Measurements from ENCODE around the gene BAIAP3.

BAIAP3 gene

GRCh38 chr16:1334739-1335138 lies 1.3 kb downstream of the BAIAP3 start:
- no peak for DNase-seq (ENCODE audit: low read depth in 2 of 2)

- DNase-seq (ENCODE audit: low read depth in 2 of 2), result no peak
Measured at GRCh38 chr16:1335211-1335971, 1.9 kb downstream of the BAIAP3 start.

- DNase-seq (ENCODE audit: low read depth in 2 of 2), result no peak
Measured at GRCh38 chr16:1335996-1336395, 2.6 kb downstream of the BAIAP3 start.

- DNase-seq (ENCODE audit: low read depth in 2 of 2), result no peak
Measured at GRCh38 chr16:1336619-1337018, 3.2 kb downstream of the BAIAP3 start.

GRCh38 chr16:1337486-1337885 lies 4.0 kb downstream of the BAIAP3 start:
- no peak for DNase-seq (ENCODE audit: low read depth in 2 of 2)

- DNase-seq (ENCODE audit: low read depth in 2 of 2), result no peak
Measured at GRCh38 chr16:1338119-1338730, 4.8 kb downstream of the BAIAP3 start.

- no peak for DNase-seq (ENCODE audit: low read depth in 2 of 2)
Measured at GRCh38 chr16:1338855-1339675, 5.6 kb downstream of the BAIAP3 start.

- no peak for DNase-seq (ENCODE audit: low read depth in 2 of 2)
Measured at GRCh38 chr16:1340730-1341494, 7.5 kb downstream of the BAIAP3 start.

- no peak for DNase-seq (ENCODE audit: low read depth in 2 of 2)
Measured at GRCh38 chr16:1341495-1342420, 8.3 kb downstream of the BAIAP3 start.

GRCh38 chr16:1342526-1343427 lies 9.3 kb downstream of the BAIAP3 start:
- DNase-seq (ENCODE audit: low read depth in 2 of 2), result peak; percentile 86 to 94

- DNase-seq (ENCODE audit: low read depth in 2 of 2), result no peak
Measured at GRCh38 chr16:1343428-1344242, 10.2 kb downstream of the BAIAP3 start.

- DNase-seq (ENCODE audit: low read depth in 2 of 2), result no peak
Measured at GRCh38 chr16:1344499-1344898, 11.1 kb downstream of the BAIAP3 start.

GRCh38 chr16:1345087-1345486 lies 11.6 kb downstream of the BAIAP3 start:
- no peak for DNase-seq (ENCODE audit: low read depth in 2 of 2)

- DNase-seq (ENCODE audit: low read depth in 2 of 2), result no peak
Measured at GRCh38 chr16:1345651-1346421, 12.4 kb downstream of the BAIAP3 start.

GRCh38 chr16:1346422-1347285 lies 13.2 kb downstream of the BAIAP3 start:
- DNase-seq (ENCODE audit: low read depth in 2 of 2), result no peak

- no peak for DNase-seq (ENCODE audit: low read depth in 2 of 2)
Measured at GRCh38 chr16:1347286-1347855, 13.9 kb downstream of the BAIAP3 start.

GRCh38 chr16:1347962-1348361 lies 14.5 kb downstream of the BAIAP3 start:
- no peak for DNase-seq (ENCODE audit: low read depth in 2 of 2)
